Renal cortex interstitium (tissue), 11 donors: ENCODE measurements around the gene IL1RAPL1. TPM values are rescaled to one million over a fixed set of nuclear protein-coding genes. Genes with fewer than 3 reads are reported as not detected.

Source experiments
- DNase-seq, 11 donors: peaks; one replicate each; pipeline ENCODE4 v3.0.0-alpha.2; 2013; ENCODE audit warnings: low read depth in 9 of 11, low spot score in 4 of 11; ENCODE audit errors: extremely low read depth in 1 of 11
- polyA plus RNA-seq, 3 donors: library from polyadenylated mRNA; unstranded; fragments of 120-200 nt; gene quantifications; one replicate each; pipeline ENCODE4 v1.2.1, GENCODE V29; 2013; ENCODE audit not compliant: insufficient read length in 3 of 3

IL1RAPL1 gene
- polyA plus RNA-seq, 3 donors, result 2.4 to 2.7 (median 2.6) TPM

DNA sequence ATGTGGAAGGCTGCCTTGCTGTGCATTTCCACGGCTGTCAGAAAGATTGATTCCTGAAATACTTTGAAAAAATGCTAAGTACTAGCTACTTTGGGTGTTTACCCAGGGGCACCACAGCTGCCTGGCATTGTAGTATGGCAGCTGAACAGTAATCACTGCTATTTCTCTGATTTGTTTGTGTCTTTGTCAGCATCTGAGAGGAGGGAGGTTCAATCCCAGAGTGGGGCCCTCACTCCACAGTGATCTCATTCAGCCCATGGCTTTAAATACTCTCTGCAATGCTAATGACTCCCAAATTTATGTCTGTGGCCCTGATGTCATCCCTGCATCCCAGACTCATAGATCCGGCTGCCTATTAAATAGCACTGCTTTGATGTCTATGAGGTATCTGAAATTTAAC is 1052.9 kb downstream of the IL1RAPL1 start:
- DNase-seq, result no peak

DNA sequence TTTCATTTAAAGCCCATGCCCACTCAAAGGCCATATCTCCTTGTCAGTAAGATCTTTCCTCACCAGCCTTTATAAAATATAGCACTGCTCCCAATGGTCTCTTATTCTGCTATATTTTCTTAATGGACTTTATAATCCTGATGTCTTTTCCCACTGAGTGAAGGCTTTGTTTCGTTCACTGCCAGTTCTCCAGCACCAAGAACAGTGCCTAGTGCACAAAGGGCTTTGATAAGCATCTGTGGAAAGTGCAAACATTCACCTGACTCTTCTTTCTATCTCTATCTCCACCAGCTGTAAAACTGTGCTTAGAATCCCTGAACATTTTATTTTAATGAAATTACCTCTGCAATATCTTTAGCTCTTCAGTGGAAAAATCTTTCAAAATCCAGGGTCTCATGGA is 1054.2 kb downstream of the IL1RAPL1 start:
- no peak for DNase-seq

DNA sequence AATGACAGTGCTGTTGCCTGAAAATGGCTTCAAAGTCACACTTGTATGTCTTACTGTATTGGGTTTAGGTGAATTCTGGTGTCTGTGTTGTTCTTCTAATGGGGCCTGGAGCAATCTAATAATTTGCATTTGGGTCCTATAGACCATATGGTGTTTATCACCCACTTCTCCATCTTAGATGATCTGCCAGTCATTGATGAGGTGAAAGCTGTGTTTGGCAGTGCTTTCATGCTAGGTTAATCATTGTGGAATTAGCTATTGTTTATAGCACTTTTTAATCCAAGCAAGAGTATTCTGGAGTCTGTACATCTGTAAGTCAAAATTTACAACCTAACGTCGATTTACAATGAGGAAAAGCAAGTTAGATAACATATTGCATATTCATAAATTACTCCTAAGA is 1055.9 kb downstream of the IL1RAPL1 start:
- no peak for DNase-seq

- no peak for DNase-seq
Measured at GRCh38 chrX:29648161-29648560, 1060.9 kb downstream of the IL1RAPL1 start.

GRCh38 chrX:29652484-29652883 is 1065.2 kb downstream of the IL1RAPL1 start:
- peak in 2 of 11 donors; percentile 8 to 18 for DNase-seq

GRCh38 chrX:29653721-29654120 is 1066.5 kb downstream of the IL1RAPL1 start:
- no peak for DNase-seq

DNA sequence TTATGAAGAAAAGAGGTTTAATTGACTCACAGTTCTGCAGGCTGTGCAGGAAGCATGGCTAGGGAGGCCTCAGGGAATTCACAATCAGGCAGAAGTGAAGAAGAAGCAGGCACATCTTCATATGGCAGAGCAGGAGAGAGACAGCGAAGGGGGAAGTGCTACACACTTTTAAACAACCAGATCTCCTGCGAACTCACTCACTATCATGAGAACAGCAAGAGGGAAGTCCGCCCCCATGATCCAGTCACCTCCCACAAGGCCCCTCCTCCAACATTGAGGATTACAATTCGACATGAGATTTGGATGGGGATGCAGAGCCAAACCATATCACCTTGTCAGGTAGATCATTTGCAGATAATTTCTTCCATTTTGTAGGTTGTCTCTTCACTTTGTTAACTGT is 1072.7 kb downstream of the IL1RAPL1 start:
- no peak for DNase-seq

GRCh38 chrX:29661290-29661689 is 1074.0 kb downstream of the IL1RAPL1 start:
- no peak for DNase-seq

DNA sequence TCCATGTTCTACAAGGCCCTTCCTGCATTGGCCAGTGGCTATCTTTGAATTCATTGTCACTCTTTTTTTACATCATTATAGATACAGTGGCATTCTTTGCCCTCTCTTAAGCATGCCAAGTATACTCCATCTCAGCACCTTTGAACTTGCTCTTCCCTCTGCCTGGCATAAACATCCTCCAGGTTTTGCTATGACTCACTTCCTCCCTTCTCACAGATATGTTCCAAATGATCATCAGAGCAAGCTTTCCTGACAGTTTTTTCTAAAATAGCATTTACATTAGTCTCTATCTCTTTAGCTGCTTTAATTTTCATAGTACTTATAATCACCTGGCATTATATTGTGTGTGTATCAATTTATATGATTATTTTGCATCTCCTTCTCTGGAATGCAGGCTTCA is 1074.9 kb downstream of the IL1RAPL1 start:
- no peak for DNase-seq

DNA sequence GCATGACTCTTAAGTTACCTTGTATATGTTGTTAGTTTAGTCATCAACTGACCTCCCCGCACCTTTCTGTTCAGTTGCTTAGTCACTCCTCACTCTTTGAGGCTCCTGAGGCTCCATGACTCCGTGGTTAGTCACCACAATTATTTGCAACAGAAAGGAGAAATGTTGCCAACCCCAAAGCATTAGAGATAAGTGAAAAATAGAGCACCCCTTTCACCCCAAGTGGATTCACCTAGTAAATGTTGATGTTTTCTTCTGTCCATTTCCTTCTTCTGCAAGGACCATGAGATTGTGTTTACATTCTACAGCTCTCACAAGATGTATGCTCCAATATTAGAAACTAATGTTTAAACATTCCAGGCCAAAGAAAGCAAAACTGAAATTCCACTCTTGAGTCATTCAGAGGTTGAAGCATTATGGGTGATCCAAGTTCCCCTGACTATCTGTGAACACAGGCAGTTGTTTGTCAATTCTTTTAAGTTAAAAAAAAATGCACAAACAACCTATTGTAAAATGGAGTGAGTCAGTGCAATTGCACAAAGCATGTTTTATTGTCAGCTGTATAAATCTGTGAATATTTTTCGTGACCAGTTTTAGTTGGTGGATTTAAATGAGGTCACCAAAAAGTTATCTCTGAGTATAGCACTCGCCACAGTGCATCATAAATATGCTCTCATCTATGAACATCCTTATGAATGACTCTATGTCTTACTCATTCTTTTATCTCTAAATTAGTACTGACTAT is 1075.7 kb downstream of the IL1RAPL1 start:
- peak in 2 of 11 donors; percentile 3 to 9 for DNase-seq

- DNase-seq, result no peak
Measured at GRCh38 chrX:29665532-29665931, 1078.3 kb downstream of the IL1RAPL1 start.

DNA sequence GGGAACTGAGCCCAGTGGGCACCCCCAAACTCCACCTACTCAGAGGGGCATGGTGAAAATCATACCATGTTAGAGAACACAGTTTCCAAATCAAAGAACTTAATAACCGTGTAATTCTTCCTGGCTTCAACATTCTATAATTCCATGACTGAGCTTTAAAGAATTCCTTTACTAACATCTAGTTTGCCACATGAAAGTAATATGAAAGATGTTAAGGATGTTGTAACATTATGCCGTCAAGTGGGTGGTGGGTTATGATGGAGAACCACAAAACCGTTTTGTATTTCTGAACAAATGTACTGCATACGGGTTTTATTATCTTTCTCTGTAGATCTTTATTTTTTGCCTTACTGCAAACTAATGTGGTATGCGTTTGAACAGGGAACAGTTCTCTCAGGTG is 1079.1 kb downstream of the IL1RAPL1 start:
- no peak for DNase-seq

DNA sequence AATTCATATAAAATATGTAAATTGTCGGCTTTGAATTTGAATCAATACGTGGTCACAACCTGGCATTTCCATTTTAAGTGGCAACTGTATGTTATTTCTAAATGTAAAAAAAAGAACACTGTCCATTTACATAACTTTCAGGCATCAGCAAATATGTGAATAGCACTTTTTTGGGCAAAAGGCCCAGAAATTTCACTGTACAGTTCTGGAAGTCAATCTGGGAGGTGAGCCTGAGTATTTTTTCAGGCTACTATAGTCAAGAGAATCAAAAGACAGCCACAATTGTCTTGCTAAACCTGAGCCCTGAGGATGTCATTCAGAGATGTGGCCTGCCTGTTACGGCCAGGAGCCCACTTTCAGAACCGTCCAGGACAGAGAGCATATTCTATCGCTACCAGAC is 1084.2 kb downstream of the IL1RAPL1 start:
- DNase-seq, result no peak

DNA sequence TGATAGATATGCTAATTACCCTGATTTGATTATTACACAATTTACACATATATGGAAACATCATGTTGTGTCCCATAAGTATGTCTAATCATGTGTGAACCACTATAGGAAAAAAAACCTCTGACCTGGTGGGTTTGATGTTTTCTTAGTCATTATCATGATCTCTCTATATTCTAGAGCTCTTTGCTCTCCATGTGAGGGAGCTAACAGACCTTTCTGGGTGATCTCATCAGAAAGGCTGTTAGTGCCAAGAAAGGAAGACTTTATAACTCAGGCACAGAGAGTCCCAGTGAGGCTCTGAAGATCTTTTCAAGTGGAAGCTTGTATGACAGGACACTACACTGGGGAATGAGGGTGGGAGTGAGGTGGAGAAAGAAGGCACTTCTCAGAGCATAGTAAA is 1100.4 kb downstream of the IL1RAPL1 start:
- DNase-seq, result no peak

DNA sequence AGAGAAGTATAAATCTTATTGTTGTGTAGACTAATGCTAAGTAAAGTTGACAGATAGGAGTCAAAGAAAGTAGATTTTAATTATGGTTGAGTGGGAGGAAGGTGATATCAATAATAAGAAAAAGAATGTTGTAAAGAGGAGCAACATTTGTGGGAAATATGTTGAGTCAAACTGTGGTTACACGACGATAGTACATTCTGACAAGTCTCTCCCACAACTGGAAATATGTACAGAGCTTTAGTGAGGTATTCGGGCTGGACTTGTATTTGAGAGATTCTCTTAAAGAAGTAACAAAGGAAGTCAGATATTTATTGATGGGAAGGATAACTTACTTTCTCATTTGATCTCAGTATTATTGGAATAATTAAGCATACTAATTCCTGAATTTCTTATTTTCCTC is 1102.8 kb downstream of the IL1RAPL1 start:
- DNase-seq, result no peak

- no peak for DNase-seq
Measured at GRCh38 chrX:29691044-29691443, 1103.8 kb downstream of the IL1RAPL1 start.

DNA sequence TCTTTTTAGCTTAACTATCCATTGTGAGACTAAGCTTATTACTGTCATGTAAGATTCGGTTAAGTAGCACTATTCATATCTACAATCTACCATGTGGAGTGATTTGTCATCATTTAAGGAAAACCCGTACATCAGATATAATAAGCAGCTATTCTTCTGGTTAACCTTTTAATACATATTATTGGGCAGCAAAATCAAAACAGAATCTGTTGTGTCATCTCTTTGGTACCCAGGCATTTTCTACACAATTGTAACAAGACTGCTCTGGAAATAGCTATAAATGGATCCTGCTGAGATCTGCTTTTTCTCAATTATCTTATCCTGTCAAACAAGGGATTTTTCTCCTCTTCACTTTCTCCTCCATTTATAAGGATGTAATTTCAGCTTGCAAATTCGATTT is 1106.7 kb downstream of the IL1RAPL1 start:
- no peak for DNase-seq

DNA sequence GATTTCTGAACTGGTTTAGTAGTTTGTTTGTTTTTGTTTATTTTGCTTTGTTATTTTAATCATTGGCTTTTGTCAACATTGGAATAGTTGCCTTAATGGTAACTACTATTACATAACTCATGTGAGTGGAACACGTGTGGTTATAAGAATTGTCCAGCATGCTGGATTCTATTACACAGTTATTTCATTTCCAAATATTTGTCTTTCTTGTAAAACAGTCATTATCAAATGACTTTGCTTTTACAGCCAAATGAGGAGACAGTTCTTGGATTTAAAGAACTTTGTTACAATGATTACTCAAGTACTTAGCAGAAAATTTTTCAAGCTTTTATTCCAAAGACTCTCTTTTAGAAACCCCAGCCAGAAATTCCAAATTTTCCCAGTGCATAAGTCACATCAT is 1112.0 kb downstream of the IL1RAPL1 start:
- DNase-seq, result no peak

- no peak for DNase-seq
Measured at GRCh38 chrX:29707088-29707487, 1119.8 kb downstream of the IL1RAPL1 start.

DNA sequence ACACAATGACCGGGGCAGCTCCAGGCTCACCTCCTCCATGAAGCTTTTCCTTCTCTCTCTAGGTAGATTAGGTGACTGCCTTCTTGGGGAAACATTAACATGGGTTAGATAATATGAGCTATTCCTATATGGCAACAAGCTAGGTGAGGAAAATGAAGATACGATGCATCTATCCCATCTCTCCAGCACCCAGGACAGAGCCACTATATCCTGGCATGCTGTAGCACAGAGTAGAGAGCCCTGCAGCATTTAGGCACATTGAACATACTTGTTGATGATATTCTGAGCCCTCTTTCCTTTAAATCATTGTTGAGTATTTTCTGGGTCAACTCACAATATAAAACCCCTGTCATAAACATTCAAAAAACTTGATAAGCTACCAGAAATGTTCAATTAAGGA is 1133.9 kb downstream of the IL1RAPL1 start:
- DNase-seq, result no peak

DNA sequence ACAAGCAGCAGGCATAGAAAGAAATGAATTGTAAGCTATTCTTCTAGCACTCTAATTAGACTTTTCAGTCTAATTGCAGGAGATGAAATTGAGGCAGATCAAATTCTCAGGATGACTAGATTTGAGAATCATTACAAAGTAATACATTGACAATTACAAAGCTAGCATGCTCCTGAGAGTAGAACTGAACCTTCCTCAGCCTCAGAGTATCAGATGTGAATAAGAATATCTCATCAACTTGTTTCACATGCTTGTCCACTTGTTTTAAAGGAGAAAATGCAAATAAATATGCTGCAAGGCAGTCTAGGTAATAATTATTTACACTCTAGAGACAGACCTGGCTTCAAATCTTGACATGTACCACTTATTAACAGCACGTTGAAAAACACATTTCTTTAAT is 1137.1 kb downstream of the IL1RAPL1 start:
- DNase-seq, result no peak
